Breast epithelium (tissue), 3 donors: Measurements from ENCODE around the gene POU6F1.

Source experiments
- POLR2A ChIP-seq: fragments of 450-650 bp; IDR thresholded peaks from one replicate; pipeline ENCODE4 v1.6.1; 2016; ENCODE audit warnings: antibody characterized with exemption, mild to moderate bottlenecking, moderate library complexity
- POLR2AphosphoS5 ChIP-seq, 3 donors: sonication (generic); formaldehyde crosslinking; IDR thresholded peaks; one replicate each; pipeline ENCODE4 v1.6.1; 2017; ENCODE audit warnings: antibody characterized with exemption in 3 of 3
- TF ChIP-seq, protein P1 (sequence below), 3 donors: fragments of 450-650 bp; IDR thresholded peaks; one replicate each; pipeline ENCODE4 v1.5.1; 2016 to 2017; ENCODE audit warnings: antibody characterized with exemption in 3 of 3, mild to moderate bottlenecking in 3 of 3, moderate library complexity in 3 of 3

DNA sequence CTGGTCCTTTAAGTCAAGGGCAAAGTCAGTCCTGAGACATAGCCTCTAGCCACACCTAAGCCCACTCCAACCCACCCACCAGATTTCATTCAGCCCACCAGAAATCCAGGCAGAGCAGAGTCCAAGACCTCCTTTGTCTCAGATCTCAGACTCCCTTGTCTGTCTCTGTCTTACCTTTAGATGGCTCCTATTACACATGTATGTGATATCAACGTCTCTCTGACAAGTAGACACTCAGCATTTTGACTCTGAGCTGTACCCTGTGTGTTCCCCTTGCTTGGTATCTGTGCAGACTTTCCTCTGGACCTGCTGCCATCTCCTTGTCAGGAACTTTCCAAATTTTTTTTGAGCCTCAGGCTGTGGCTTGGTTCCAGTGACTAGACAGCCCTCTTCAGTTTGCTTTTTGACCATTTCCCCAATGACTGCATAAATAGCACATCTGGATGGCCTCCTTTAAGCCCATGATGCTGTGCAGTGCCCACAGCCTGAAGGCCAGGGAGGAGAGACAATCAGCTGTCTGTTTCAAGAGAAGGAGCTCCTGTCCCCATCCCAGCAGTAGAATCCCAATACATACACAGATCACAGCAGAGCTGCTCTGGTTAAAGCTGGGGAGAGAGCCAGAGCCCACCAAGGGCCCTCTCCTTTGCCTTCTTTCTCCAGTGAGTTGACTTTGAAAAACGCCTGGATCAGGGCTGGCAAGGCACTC, 7.0 kb downstream of the POU6F1 start:
- TF ChIP-seq POLR2A, result no peak
- TF ChIP-seq, protein P1, sequence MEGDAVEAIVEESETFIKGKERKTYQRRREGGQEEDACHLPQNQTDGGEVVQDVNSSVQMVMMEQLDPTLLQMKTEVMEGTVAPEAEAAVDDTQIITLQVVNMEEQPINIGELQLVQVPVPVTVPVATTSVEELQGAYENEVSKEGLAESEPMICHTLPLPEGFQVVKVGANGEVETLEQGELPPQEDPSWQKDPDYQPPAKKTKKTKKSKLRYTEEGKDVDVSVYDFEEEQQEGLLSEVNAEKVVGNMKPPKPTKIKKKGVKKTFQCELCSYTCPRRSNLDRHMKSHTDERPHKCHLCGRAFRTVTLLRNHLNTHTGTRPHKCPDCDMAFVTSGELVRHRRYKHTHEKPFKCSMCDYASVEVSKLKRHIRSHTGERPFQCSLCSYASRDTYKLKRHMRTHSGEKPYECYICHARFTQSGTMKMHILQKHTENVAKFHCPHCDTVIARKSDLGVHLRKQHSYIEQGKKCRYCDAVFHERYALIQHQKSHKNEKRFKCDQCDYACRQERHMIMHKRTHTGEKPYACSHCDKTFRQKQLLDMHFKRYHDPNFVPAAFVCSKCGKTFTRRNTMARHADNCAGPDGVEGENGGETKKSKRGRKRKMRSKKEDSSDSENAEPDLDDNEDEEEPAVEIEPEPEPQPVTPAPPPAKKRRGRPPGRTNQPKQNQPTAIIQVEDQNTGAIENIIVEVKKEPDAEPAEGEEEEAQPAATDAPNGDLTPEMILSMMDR (IDR thresholded peaks at IDR 0.05), result no peak
- TF ChIP-seq POLR2AphosphoS5 (IDR thresholded peaks at IDR 0.05), result no peak
